GM18498 (cell line): ENCODE data around the gene QRFPR.
"Not testable (repeated sequence)": the region's sequence is repeated elsewhere in the genome, so short reads cannot be mapped to it uniquely, and the experiment has no call there.

Experiments
- ATAC-seq: cut with Tn5 transposase; IDR thresholded peaks from one replicate; pipeline ENCODE4 v1.9.1; 2021; ENCODE audit warnings: mild to moderate bottlenecking, moderate library complexity; ENCODE audit not compliant: unreplicated experiment

QRFPR gene

GRCh38 chr4:121340247-121340646 lies 40.6 kb downstream of the QRFPR start:
- ATAC-seq: no peak

- no peak for ATAC-seq
Observed at GRCh38 chr4:121339824-121340223, 41.0 kb downstream of the QRFPR start.

GRCh38 chr4:121339307-121339706 lies 41.5 kb downstream of the QRFPR start:
- ATAC-seq: no peak

DNA sequence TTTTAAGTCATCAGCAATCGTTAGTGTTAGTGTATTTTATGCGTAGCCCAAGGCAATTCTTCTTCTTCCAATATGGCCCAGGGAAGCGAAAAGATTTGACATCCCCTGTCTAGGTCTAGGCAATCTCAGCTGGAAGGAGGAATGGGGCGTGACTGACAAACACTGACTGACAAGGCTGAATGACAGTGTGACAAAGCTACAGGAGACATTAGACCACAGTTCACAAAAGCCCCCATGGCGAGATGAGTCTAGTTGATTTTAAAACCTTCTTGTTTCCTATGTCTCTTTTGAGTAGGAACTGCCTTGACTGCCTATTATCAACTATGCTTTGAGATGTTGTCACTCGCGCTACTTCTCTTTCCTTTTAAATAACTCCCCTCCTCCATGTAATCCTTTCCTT lies 42.3 kb downstream of the QRFPR start:
- ATAC-seq: no peak

- no peak for ATAC-seq
Observed at GRCh38 chr4:121336706-121337105, 44.1 kb downstream of the QRFPR start.

- no peak for ATAC-seq
Observed at GRCh38 chr4:121330180-121330665, 50.6 kb downstream of the QRFPR start.

DNA sequence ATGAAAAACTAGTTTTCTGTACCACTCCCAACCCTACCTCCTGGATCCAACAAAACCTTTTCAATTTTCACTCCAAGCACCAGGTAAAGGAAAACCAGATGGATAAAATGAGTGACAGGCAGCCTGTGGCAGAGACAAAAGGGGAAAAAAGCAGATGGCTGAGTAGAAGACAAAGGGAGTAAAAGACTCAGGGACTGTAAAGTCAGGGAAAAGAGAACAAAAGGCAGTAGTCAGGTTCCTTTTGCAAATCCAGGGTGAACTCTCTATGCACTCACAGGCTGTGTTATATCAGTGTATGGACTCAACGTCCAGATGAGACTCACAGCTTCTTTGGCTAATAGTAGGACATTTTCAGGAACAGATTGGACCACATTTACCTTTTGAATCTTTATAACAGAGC lies 54.2 kb downstream of the QRFPR start:
- ATAC-seq: no peak

DNA sequence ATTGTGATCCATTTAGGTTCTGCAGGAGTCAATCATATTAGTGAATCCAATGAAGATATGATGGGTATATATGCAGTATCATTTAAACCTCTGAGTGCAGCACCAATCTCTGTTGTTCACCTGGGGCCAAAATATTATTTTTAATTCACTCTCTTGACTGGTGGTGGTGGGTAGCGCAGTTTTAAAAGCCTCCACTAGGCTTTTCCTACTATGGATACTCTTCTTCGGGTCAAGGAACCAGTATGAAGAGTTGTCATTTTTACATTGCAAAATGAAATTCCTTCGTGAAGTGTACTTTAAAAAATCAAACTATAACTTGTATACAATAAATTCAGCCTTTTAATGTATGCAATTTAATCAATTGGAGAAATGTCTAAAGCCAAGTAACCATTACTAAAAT lies 56.5 kb downstream of the QRFPR start:
- ATAC-seq: no peak

- ATAC-seq: no peak
Observed at GRCh38 chr4:121321466-121321865, 59.4 kb downstream of the QRFPR start.

GRCh38 chr4:121316091-121316490 lies 64.7 kb downstream of the QRFPR start:
- no peak for ATAC-seq

- ATAC-seq: not testable (repeated sequence)
Observed at GRCh38 chr4:121313430-121313829, 67.4 kb downstream of the QRFPR start.

- ATAC-seq: no peak
Observed at GRCh38 chr4:121308828-121309227, 72.0 kb downstream of the QRFPR start.

GRCh38 chr4:121308328-121308663 lies 72.5 kb downstream of the QRFPR start:
- ATAC-seq: no peak

DNA sequence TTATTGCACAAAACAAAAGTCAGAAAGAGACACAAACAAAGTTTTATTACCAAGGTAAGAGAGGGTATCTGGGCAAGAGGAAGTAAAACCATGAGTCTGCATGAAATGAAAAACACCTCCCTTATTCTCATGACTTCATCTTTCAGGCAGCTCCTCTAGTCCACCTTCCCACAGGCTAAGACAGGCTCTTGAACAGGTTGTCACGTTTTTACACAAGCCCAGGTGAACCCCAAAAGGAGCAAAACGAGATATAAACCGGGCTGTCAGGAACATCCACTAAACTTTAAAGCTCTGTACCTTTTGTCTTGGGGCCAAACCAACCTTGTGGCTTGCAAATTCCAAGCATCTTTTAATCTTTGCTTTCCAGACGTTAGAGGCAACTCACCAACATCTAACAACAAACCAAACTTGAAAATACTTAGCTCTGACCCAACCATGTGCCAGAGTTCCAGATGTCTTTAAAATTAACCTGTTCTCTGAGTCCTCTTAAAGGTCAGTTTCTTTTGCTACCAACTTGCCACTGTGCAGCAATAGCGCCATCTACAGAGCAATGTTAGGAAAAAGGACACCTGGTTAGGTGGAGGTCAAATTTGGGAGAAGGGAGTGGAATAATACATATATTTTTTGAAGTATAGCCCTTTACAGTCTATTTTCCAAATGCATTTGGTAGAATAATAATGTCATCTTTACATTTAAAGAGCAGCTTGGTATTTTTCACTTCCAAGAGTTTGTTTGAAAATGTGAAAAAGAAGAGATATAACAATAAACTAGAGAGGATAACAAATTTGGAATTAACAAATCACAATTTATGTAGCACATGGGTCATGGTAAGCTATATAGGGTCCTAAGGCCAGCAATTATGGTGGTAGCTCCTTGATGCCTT lies 73.1 kb downstream of the QRFPR start:
- ATAC-seq: peak; percentile 90

DNA sequence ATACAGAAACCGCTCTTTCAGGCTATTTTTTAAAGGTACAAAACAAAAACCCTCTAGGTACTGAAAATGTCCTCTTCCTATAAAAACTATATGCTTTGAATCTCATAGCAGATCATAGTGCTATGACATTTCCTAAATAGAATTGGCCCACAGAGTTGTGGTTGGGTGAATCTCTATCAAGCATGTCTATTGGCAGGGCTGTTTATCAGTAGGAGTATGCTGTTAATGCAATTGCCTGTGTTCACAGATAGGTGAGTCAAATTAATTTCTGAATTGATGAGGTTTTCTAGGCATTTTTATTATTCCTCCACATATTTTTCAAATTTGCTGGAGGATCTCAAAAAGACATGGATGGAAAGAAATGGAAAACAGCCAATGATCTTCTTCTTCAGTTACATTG lies 73.9 kb downstream of the QRFPR start:
- peak; percentile 36 for ATAC-seq

- peak; percentile 44 for ATAC-seq
Observed at GRCh38 chr4:121304893-121305292, 75.9 kb downstream of the QRFPR start.

DNA sequence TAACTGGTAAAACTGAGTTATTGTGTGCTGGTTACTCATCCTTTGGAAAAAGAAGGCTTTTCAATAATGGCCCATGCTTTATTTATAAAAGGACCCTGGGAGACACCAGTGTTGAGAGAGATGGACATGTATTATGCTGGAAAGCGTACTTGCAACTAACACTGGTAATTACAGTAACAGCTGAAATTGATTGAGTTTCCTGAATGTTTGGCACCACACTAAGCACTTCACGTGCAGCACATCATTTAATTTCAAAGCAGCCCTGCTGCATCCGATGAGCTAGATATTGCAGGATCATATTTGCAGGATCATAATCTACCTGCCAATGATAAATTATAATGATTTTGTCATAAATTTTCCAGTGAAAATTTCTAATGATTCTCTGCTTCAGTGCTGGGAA lies 81.5 kb downstream of the QRFPR start:
- no peak for ATAC-seq

DNA sequence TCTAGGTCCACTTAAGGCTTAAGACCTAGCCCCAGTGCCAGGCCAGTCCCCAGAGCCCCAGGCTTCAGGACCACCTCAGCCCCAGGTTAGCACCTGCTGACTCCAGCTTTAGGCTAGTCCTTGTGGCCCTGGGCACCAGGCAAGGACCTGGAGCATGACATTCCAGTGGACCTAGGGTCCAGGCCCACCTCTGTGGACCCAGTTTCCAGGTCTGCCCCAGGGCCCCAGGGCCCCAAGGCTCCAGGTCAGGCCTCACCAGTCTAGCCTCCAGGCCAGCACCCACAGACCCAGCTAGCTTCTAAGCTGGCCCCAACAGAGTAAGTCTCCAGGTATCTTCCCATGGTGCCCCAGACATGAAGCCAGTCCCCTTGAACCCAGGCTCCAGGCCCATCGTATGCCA lies 97.5 kb downstream of the QRFPR start:
- ATAC-seq: no peak

- no peak for ATAC-seq
Observed at GRCh38 chr4:121280425-121280824, 100.4 kb downstream of the QRFPR start.

GRCh38 chr4:121278811-121279368 lies 101.9 kb downstream of the QRFPR start:
- peak; percentile 84 for ATAC-seq
